ENCODE results near the gene TNFSF13.
"Not testable (repeated sequence)": the region's sequence is repeated elsewhere in the genome, so short reads cannot be mapped to it uniquely, and the experiment has no call there.

TNFSF13 gene

DNA sequence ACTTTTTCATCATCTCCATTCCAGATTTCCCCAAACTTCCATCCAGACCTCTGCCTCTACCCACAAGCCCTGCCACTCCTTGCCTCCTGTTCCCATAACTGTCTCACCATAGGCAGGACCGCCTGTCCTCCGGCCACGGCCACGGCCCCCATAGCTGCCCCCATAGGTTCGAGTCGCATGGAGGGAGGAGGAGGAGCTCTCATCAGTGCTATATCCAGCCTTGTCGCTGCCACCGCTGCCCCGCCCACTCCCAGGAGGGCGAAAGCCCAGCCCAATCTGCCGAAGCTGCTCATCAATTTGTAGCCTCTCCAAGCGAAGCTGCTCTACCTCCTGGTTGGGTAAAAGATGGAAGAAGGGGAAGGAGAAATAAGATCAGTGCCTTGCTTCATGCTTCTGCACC, 34.7 kb downstream of the TNFSF13 start:
- no peak for DNase-seq

- DNase-seq = not testable (repeated sequence)
Observed at GRCh38 chr17:7597561-7597960, 39.0 kb downstream of the TNFSF13 start.

DNA sequence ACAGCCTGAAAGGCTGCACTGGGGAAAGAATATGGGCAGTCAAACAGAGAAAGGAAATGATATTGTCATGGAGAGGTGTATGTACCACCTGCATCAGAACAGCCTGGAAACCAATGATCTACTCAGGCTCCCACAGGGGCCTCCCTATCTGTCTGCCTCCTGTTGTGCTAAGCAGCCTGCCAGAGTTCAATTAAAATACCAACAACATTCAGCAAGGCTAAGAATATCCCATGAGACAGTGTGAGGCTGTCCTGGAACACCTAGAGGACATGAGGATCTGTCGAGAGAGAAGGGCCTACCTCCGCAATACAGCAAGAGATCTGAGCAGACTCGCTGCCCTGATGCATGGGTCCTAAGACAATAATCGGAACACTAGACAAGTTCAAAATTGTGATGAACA, 47.7 kb downstream of the TNFSF13 start:
- DNase-seq = no peak

DNA sequence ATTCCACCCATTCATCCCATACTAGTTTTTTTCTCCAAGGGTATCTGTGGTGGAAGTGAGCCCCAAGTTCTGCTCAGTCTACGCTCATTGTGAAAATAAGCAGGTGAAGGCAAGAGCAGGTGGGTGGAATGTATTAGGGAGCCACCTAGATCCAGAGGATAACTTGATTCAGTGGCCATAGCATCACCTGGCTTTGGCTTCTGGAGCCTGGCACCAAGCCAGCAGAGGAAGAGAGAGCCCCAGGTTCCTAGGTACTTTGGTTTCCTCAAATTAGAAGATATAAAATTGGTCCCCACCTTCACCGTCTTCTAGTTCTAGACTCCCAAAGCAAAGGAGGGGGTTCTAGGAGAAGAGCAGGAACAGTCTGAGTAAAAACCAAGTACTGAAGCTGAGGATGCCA, 52.1 kb downstream of the TNFSF13 start:
- no peak for DNase-seq

Data from hematopoietic multipotent progenitor cell treated with erythropoietin and hydrocortisone succinate and interleukin-3 and kit ligand, for 4 days (in vitro differentiated cells).